Liver (tissue), 9 donors: ENCODE results near the gene ZNF2. TPM values are rescaled to one million over a fixed set of nuclear protein-coding genes. Genes with fewer than 3 reads are reported as not detected.
A peak's percentile ranks its signal among the peaks of the same experiment; 100 is the strongest.

Experiments used
- DNase-seq: peaks from one replicate; pipeline ENCODE4 v3.0.0-alpha.2; 2017; ENCODE audit warnings: low spot score
- H3K27ac ChIP-seq, 2 donors: one replicate each; pipeline ENCODE4 v1.7.0; 2013; ENCODE audit warnings: inconsistent platforms in 2 of 2, low read length in 2 of 2, control low read depth in 1 of 2, low read depth in 1 of 2, mild to moderate bottlenecking in 1 of 2
- H3K27me3 ChIP-seq, 4 donors: one replicate each; pipeline versions ENCODE4 v1.6.1 to v1.7.0; 2013; ENCODE audit warnings: low read length in 3 of 4, inconsistent platforms in 1 of 4, mild to moderate bottlenecking in 1 of 4, moderate library complexity in 1 of 4; ENCODE audit not compliant: control insufficient read depth in 4 of 4, insufficient read depth in 4 of 4
- H3K36me3 ChIP-seq, 4 donors: one replicate each; pipeline versions ENCODE4 v1.6.1 to v1.7.0; 2013; ENCODE audit warnings: low read length in 3 of 4, mild to moderate bottlenecking in 3 of 4, low read depth in 1 of 4, moderate library complexity in 1 of 4; ENCODE audit not compliant: control insufficient read depth in 4 of 4, insufficient read depth in 3 of 4
- H3K4me1 ChIP-seq, 4 donors: one replicate each; pipeline versions ENCODE4 v1.6.1 to v1.7.0; 2013; ENCODE audit warnings: low read length in 3 of 4, mild to moderate bottlenecking in 3 of 4, moderate library complexity in 1 of 4; ENCODE audit not compliant: control insufficient read depth in 4 of 4, insufficient read depth in 4 of 4
- H3K4me3 ChIP-seq, 3 donors: one replicate each; pipeline versions ENCODE4 v1.6.1 to v1.7.0; 2013; ENCODE audit warnings: low read length in 3 of 3, control low read depth in 1 of 3, low read depth in 1 of 3, mild to moderate bottlenecking in 1 of 3
- H3K9ac ChIP-seq, 2 donors: one replicate each; pipeline ENCODE4 v1.7.0; 2013; ENCODE audit warnings: low read length in 2 of 2, mild to moderate bottlenecking in 2 of 2, moderate library complexity in 2 of 2, control low read depth in 1 of 2, low read depth in 1 of 2
- H3K9me3 ChIP-seq, 4 donors: one replicate each; pipeline versions ENCODE4 v1.6.1 to v1.7.0; 2013; ENCODE audit warnings: low read length in 3 of 4; ENCODE audit not compliant: control insufficient read depth in 4 of 4
- ATF3 ChIP-seq: IDR thresholded peaks from 2 replicates; pipeline ENCODE4 v1.6.1; 2016; ENCODE audit warnings: antibody characterized with exemption
- EGR1 ChIP-seq, 2 donors: IDR thresholded peaks; 2 replicates each; pipeline ENCODE4 v1.6.1; 2016 to 2018; ENCODE audit warnings: antibody characterized with exemption in 2 of 2, low read depth in 2 of 2
- FOXA1 ChIP-seq: IDR thresholded peaks from 2 replicates; pipeline ENCODE4 v1.6.1; 2016; ENCODE audit warnings: antibody characterized with exemption
- FOXA2 ChIP-seq: IDR thresholded peaks from 2 replicates; pipeline ENCODE4 v1.6.1; 2016; ENCODE audit warnings: antibody characterized with exemption
- GABPA ChIP-seq, 2 donors: IDR thresholded peaks in 1 of 2; conservative IDR thresholded peaks in 1 of 2; 2 replicates each; pipeline ENCODE4 v1.6.1; 2016; ENCODE audit warnings: antibody characterized with exemption in 2 of 2, mild to moderate bottlenecking in 1 of 2, moderate library complexity in 1 of 2
- HNF4A ChIP-seq, 2 donors: conservative IDR thresholded peaks; 2 replicates each; pipeline ENCODE4 v1.6.1; 2016; ENCODE audit warnings: antibody characterized with exemption in 2 of 2, mild to moderate bottlenecking in 2 of 2
- HNF4G ChIP-seq: IDR thresholded peaks from 2 replicates; pipeline ENCODE4 v1.6.1; 2016; ENCODE audit warnings: antibody characterized with exemption
- JUND ChIP-seq, 2 donors: IDR thresholded peaks; 2 replicates each; pipeline ENCODE4 v1.6.1; 2016; ENCODE audit warnings: antibody characterized with exemption in 2 of 2
- MAX ChIP-seq: IDR thresholded peaks from 2 replicates; pipeline ENCODE4 v1.6.1; 2016; ENCODE audit warnings: antibody characterized with exemption
- NR2F2 ChIP-seq: IDR thresholded peaks from 2 replicates; pipeline ENCODE4 v1.6.1; 2016; ENCODE audit warnings: antibody characterized with exemption
- RAD21 ChIP-seq, 2 donors: IDR thresholded peaks; 2 replicates each; pipeline ENCODE4 v1.6.1; 2016; ENCODE audit warnings: antibody characterized with exemption in 2 of 2, mild to moderate bottlenecking in 2 of 2
- REST ChIP-seq: IDR thresholded peaks from 2 replicates; pipeline ENCODE4 v1.6.1; 2016; ENCODE audit warnings: antibody characterized with exemption, mild to moderate bottlenecking
- RXRA ChIP-seq, 2 donors: IDR thresholded peaks; 2 replicates each; pipeline ENCODE4 v1.6.1; 2017 to 2018; ENCODE audit warnings: antibody characterized with exemption in 2 of 2, mild to moderate bottlenecking in 1 of 2
- SP1 ChIP-seq: IDR thresholded peaks from 2 replicates; pipeline ENCODE4 v1.6.1; 2018; ENCODE audit warnings: antibody characterized with exemption, mild to moderate bottlenecking
- TAF1 ChIP-seq: conservative IDR thresholded peaks from 2 replicates; pipeline ENCODE4 v1.6.1; 2016; ENCODE audit warnings: antibody characterized with exemption, mild to moderate bottlenecking
- YY1 ChIP-seq: IDR thresholded peaks from 2 replicates; pipeline ENCODE4 v1.6.1; 2016; ENCODE audit warnings: antibody characterized with exemption, mild to moderate bottlenecking
- WGBS: extraction: QIAGEN DNeasy Blood & Tissue Kit; methylation state at CpG from one replicate; pipeline ENCODE4 v1.1.7; 2013; 5-methylcytosine and 5-hydroxymethylcytosine counted together
- polyA plus RNA-seq, 2 donors: library from polyadenylated mRNA; stranded (reverse) in 1 of 2; unstranded in 1 of 2; fragments of 200-250 nt in 1 of 2; fragments of >200 nt in 1 of 2; fragmentation: Nextera tagmentation in 1 of 2; extraction: Ambion mirVana in 1 of 2; gene quantifications; one replicate each; pipeline versions ENCODE4 v1.2.1 to v1.2.3, GENCODE V29; 2013 to 2015
- total RNA-seq, 2 donors: library from RNA; depleted of rRNA; stranded (reverse); fragments of >200 nt; gene quantifications; one replicate each; pipeline ENCODE4 v1.2.3, GENCODE V29; 2014
- TF ChIP-seq, protein P1 (sequence below): fragments of 150-350 bp; IDR thresholded peaks from 2 replicates; pipeline ENCODE4 v1.5.1; 2017; ENCODE audit warnings: improper control_type of control experiment, low read depth, low read length; ENCODE audit not compliant: missing input control
- TF ChIP-seq, protein P2 (sequence below): IDR thresholded peaks from 2 replicates; pipeline ENCODE4 v1.6.1; 2016; ENCODE audit warnings: antibody characterized with exemption
- donor health status: healthy.
- donor health status: healthy.
- donor health status: healthy.
- donor health status: healthy.
- donor health status: healthy.

Gene ZNF2
- total and polyA plus RNA-seq, 4 donors, result 1.0 to 3.0 (median 1.8) TPM

DNA sequence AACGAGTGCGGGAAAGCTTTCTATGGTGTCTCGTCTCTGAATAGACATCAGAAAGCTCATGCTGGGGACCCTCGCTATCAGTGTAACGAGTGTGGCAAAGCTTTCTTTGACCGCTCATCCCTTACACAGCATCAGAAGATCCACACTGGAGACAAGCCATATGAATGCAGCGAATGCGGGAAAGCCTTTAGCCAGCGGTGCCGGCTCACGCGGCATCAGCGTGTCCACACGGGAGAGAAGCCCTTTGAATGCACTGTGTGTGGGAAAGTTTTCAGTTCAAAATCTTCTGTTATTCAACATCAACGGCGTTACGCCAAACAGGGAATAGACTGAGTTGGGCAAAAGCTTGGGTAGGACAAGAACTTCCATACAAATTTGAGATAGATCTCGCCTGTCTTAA, 16.2 kb downstream of the ZNF2 start:
- Histone ChIP-seq H3K36me3 (peaks cover 8 to 53% (median 33%) of the 10 kb centered on the region in 4 donors), H3K27me3 (no peaks in the 10 kb centered on the region), H3K27ac (no peak overlapping the region), H3K9ac (no peak overlapping the region), H3K4me3 (peak overlapping the region in 2 of 3 donors; percentile 1 to 42), H3K9me3 (peaks cover 11 to 23% (median 19%) of the 10 kb centered on the region in 4 donors), H3K4me1 (no peaks in the 10 kb centered on the region)
- DNase-seq, result no peak
- 98% methylated on average over 18 of the region's 18 CpGs for WGBS
- TF ChIP-seq JUND (IDR thresholded peaks at IDR 0.05) (no peak), RXRA (IDR thresholded peaks at IDR 0.05) (no peak), TAF1 (no peak), ATF3 (no peak)

GRCh38 chr2:95185197-95185596, 19.6 kb downstream of the ZNF2 start:
- 96% methylated on average over 3 of the region's 3 CpGs for WGBS
- Histone ChIP-seq H3K4me1 (no peaks in the 10 kb centered on the region), H3K9me3 (peaks cover 11 to 20% (median 17%) of the 10 kb centered on the region in 4 donors), H3K27me3 (no peaks in the 10 kb centered on the region), H3K27ac (no peak overlapping the region), H3K4me3 (no peak overlapping the region), H3K36me3 (peaks cover 6 to 29% (median 23%) of the 10 kb centered on the region in 4 donors), H3K9ac (no peak overlapping the region)
- DNase-seq, result no peak
- no peak for TF ChIP-seq FOXA2
- no peak for TF ChIP-seq NR2F2
- no peak for TF ChIP-seq FOXA1

DNA sequence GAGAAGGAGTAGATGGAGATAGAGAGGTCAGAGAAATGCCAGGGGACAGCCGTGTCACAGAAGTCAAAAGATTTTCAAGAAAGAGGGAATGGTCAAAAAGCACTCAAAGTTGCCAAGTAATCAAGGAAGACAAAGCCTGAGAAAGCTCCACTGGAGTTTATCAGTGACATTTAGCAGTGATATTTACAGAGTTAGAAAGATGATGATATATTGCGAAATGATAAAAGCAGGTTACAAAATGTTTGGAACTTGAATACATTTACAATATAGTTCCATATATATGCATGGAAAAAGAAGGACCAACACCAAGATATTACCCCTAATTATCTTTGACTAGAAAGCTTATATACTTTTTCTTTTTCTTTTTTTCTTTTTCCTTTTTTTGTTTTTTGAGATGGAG, 20.4 kb downstream of the ZNF2 start:
- Histone ChIP-seq H3K4me3 (no peak overlapping the region), H3K27me3 (no peaks in the 10 kb centered on the region), H3K27ac (no peak overlapping the region), H3K36me3 (peaks cover 2 to 22% (median 19%) of the 10 kb centered on the region in 4 donors), H3K9me3 (peaks cover 5 to 15% (median 14%) of the 10 kb centered on the region in 4 donors), H3K4me1 (no peaks in the 10 kb centered on the region), H3K9ac (no peak overlapping the region)
- DNase-seq, result no peak
- TF ChIP-seq, protein P1, sequence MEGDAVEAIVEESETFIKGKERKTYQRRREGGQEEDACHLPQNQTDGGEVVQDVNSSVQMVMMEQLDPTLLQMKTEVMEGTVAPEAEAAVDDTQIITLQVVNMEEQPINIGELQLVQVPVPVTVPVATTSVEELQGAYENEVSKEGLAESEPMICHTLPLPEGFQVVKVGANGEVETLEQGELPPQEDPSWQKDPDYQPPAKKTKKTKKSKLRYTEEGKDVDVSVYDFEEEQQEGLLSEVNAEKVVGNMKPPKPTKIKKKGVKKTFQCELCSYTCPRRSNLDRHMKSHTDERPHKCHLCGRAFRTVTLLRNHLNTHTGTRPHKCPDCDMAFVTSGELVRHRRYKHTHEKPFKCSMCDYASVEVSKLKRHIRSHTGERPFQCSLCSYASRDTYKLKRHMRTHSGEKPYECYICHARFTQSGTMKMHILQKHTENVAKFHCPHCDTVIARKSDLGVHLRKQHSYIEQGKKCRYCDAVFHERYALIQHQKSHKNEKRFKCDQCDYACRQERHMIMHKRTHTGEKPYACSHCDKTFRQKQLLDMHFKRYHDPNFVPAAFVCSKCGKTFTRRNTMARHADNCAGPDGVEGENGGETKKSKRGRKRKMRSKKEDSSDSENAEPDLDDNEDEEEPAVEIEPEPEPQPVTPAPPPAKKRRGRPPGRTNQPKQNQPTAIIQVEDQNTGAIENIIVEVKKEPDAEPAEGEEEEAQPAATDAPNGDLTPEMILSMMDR, result no peak
- no peak for TF ChIP-seq ATF3
- TF ChIP-seq FOXA2, result no peak
- no peak for TF ChIP-seq REST
- TF ChIP-seq RAD21 (IDR thresholded peaks at IDR 0.05), result no peak
- no peak for TF ChIP-seq NR2F2
- no peak for TF ChIP-seq JUND (IDR thresholded peaks at IDR 0.05)
- no peak for TF ChIP-seq HNF4G
- TF ChIP-seq EGR1 (IDR thresholded peaks at IDR 0.05; ENCODE audit: low read depth in 2 of 2), result no peak
- no peak for TF ChIP-seq GABPA (IDR thresholded peaks at IDR 0.05 in 1 of 2, conservative IDR thresholded peaks at IDR 0.05 in 1 of 2)
- no peak for TF ChIP-seq MAX
- TF ChIP-seq TAF1, result no peak
- TF ChIP-seq, protein P2, sequence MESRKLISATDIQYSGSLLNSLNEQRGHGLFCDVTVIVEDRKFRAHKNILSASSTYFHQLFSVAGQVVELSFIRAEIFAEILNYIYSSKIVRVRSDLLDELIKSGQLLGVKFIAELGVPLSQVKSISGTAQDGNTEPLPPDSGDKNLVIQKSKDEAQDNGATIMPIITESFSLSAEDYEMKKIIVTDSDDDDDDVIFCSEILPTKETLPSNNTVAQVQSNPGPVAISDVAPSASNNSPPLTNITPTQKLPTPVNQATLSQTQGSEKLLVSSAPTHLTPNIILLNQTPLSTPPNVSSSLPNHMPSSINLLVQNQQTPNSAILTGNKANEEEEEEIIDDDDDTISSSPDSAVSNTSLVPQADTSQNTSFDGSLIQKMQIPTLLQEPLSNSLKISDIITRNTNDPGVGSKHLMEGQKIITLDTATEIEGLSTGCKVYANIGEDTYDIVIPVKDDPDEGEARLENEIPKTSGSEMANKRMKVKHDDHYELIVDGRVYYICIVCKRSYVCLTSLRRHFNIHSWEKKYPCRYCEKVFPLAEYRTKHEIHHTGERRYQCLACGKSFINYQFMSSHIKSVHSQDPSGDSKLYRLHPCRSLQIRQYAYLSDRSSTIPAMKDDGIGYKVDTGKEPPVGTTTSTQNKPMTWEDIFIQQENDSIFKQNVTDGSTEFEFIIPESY, result no peak
- TF ChIP-seq SP1, result no peak
- no peak for TF ChIP-seq FOXA1
- no peak for TF ChIP-seq HNF4A (conservative IDR thresholded peaks at IDR 0.05)
- TF ChIP-seq RXRA (IDR thresholded peaks at IDR 0.05), result no peak
- no peak for TF ChIP-seq YY1
- 81% methylated on average over 2 of the region's 2 CpGs for WGBS
